ENCODE measurements around the gene FAM200A. TPM values are rescaled to one million over a fixed set of nuclear protein-coding genes. Genes with fewer than 3 reads are reported as not detected.
"Not testable (repeated sequence)": the region's sequence is repeated elsewhere in the genome, so short reads cannot be mapped to it uniquely, and the experiment has no call there.

Gene FAM200A
- total RNA-seq, 1 donor from 2014 or later = 4.8 TPM

DNA sequence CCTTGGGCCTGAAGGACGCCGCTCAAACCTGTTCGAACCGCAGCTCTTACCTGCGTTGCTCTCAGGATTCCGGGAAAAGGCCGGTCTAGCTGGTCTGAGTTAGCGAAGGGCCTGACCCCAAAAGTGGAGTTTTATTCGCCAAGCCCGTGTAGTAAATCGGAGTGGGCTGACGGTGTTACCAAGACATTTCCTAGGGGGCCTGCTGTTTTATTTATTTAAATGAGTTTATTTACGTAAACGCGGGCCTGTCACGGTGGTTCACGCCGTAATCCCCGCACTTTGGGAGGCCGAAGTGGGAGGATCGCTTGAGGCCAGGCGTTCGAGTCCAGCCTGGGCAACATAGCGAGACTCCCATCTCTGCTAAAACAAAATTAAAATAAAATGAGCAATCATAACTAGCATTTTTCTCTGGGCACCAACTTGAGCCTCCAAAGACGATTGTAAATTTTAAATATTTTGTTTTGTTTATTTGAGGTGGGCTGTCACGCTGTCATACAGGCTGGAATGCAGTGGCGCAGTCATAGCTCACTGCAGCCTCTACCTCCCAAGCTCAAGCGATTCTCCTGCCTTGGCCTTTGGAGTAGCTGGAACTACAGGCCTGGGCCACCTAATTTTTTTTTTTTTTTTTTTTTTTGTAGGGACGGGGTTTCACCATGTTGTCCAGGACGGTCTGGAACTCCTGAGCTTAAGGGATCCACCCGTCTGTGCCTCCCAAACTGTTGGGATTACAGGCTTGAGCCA lies 7.4 kb upstream of the FAM200A start:
- DNase-seq (ENCODE audit: low read depth, low spot score) = no peak

DNA sequence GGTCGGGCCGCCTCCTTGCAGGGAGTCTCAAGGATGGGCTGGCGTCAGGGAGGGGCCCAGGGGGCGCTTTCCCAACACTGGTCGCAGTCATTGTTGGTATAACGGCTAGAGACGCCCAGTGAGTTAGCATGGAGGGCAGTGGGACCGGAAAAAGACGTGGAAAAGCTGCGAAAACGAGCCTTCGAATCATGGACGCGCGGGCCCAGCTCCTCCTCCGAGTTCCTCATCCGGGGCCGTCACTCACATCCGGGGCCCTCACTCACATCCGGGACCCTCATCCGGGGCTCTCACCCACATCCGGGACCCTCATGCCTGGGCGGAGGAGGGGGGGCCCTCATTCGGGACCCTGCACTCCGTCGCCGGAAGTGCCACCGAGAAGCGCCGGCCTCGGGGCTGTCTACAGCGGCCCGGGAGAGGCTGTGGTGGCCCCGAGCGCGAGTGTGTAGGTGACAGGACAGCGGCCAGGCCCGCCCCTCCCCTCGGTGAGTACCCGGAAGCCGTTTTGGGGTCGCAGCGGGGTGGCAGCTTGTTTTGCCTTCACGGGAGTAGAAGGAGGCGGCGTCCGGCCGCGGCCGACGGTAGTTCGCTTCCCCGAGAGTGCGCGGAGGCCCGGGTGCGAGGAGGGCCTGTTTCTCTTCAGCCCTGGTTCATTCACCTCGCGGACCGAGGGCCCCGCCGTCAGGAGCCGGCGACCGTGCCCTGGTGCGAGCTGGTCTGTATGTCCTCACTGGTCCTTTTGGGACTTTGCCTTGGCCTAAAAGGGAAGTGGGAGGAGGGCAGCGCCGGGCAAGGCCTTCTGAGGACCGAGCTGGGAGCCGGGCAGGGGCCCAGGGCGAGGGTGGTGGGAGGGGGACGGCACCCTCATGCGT lies 6.6 kb upstream of the FAM200A start, which contains the start of gene ZNF655:
Gene ZNF655 (plus strand): TSS at position 337 of the 869 bp plus-strand sequence. CDS start 1,918 bp downstream, outside the sequence.
- DNase-seq (ENCODE audit: low read depth, low spot score) = no peak

DNA sequence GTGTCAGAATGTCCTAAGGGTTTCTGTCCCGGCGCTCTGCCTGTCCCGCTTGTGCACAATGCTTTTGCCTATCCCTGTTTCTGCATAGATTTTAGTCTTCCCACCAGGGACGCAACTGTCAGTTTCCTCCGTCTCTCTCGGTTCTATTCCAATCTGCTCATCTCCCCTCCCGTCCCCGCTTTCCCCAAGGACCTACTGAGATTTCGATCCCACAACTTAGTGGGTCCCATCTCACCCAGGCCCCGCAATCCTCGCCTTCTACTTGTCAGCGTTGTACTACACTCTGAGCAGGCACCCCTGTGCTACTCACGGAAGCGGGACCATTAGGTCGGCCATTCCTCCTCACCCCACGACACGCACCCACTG lies 6.0 kb upstream of the FAM200A start:
- no peak for DNase-seq (ENCODE audit: low read depth, low spot score)

DNA sequence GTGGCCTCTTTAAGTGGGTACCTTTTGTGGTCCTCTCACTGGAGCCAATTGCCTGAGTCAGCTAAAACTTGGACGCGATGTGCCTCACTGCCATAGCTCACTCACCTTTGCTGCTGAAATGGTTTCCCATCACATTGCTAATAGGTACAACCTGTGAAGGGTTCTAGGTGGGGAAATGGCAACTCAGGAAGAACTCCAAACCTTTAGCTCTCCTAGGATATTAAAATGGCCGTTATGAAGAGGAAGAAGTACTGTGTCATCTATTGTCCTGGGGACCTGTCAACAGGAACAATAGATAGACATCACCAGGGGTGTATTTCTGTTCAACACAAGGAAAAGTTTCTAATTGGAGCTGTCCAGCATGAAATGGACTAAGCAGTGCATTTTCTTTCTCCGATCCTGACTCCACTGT lies 5.3 kb upstream of the FAM200A start:
- DNase-seq (ENCODE audit: low read depth, low spot score) = no peak

DNA sequence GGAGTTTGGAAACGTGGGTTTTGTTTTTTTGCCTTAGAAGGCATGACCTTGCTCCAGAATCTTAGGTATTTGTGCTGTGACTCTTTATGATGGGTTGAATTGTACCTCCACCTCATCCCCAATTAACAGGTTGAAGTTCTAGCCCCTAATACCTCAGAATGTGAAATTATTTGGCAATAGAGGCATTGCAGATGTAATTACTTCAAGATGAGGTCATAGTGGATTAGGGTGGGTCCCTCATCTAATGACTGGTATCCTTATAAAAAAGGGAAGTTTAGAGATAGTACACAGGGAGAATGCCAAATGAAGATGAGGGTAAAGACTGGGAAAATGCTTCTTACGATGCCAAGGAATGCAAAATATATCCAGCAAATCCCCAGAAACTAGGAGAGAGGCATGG lies 3.0 kb upstream of the FAM200A start:
- no peak for DNase-seq (ENCODE audit: low read depth, low spot score)

DNA sequence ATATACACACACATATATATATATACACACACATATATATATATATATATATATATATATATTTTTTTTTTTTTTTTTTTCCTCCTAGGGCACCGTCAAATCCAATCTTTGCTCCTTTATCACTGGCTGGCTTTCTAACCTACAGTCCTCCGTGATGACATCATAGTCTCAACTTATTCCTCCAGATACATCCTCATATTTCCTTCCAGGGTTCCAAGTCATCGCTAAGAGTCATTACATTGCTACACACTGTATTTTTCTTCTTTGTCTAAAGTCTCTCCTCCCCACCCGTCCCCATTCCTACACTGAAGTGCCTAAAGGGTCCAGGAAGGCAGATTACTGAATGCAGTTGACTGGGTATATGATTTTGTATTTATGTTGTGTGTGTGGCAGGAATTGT lies 1.1 kb upstream of the FAM200A start:
- no peak for DNase-seq (ENCODE audit: low read depth, low spot score)

DNA sequence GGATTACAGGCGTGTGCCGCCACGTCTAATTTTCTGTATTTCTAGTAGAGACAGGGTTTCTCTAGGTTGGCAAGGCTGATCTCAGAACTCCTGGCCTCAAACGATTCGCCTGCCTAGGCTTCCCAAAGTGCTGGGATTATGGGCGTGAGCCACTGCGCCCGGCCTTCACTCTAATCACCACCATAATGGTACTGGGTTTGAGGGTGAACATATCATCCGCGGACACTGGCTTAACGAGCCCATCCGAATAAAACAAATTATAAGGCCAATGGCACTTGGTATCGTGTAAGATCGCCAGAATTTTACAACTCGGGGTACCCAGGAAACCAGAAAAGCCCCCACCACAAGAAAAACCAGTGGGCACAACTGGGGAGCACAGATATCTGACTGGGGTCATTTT lies 580 bp downstream of the FAM200A start:
- no peak for DNase-seq (ENCODE audit: low read depth, low spot score)

DNA sequence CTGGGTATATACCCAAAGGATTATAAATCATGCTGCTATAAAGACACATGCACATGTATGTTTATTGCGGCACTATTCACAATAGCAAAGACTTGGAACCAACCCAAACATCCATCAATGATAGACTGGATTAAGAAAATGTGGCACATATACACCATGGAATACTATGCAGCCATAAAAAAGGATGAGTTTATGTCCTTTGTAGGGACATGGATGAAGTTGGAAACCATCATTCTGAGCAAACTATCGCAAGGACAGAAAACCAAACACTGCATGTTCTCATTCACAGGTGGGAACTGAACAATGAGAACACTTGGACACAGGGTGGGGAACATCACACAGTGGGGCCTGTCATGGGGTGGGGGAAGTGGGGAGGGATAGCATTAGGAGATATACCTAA lies 2.4 kb downstream of the FAM200A start:
- not testable (repeated sequence) for DNase-seq (ENCODE audit: low read depth, low spot score)

DNA sequence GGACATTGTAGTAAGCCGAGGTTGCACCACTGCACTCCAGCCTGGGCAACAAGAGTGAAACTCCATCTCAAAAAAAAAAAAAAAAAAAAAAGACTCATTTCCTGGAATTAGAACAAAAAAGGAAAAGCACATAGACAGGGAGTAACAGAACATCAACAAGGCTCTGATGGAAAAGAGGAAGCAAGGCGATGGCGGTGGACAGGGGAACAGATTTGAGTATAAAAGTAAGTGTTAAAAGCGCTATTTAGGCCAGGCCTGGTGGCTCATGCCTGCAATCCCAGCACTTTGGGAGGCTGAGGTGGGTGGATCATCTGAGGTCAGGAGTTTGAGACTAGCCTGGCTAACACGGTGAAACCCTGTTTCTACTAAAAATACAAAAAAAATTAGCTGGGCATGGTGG lies 6.6 kb downstream of the FAM200A start:
- DNase-seq (ENCODE audit: low read depth, low spot score) = not testable (repeated sequence)

DNA sequence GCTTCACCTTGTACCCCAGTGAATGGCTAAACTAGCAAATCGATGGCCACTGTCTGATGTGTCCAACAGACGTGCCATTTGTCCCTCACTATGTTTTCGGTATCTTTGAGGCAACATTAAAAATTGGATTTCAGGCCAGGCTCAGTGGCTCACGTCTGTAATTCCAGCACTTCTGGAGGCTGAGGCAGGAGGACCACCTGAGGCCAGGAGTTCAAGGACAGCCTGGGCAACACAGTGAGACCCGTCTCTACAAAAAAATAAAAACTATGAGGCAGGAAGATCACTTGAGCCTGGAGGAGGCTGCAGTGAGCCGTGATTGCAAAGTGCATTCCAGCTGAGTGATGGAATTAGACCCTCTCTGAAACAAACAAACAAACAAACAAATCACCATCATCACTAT lies 8.0 kb downstream of the FAM200A start:
- DNase-seq (ENCODE audit: low read depth, low spot score) = no peak

DNA sequence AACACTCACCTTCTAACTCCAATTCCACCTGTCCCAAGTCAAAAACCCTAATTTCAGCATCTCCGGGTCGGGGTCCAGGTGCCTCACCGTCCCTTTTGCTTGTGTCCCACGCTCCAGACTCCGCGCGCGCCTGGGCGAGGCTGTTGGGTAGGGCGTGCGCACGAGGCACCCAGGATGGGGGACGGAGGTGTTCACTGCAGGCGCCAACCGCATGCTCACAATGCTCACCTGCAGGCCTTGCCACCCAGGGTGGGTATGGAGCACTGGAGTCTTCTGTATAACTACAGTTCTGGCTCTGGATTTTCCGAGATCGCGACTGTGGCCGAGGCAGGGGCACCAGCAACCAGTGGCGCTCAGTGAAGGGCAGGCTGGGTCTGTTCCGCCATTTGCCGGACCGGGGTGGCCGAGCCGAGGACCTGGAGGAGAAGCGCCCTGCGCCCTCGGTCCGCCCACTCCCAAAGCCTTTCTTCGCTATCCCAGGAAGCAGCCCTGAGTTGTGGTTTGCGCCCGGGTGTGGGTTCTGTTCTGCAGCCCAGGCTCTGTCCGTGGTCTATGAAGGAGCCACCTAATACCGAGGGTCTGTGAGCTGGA lies 8.7 kb downstream of the FAM200A start:
- DNase-seq (ENCODE audit: low read depth, low spot score) = no peak

DNA sequence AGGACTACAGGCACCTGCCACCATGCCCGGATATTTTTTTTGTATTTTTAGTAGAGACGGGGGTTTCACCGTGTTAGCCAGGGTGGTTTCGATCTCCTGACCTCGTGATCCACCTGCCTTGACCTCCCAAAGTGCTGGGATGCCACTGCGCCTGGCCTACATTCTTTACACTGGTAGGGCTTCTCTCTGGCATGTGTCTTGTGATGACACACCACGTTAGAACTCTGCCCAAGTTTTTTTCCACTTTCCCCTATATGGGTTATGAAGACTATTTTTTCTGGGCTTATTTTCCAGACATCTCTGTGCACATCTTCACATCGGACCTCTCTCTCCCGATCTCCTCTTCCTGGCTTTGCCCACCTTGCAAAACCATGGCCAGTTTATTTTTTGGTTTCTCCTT lies 10.7 kb downstream of the FAM200A start:
- no peak for DNase-seq (ENCODE audit: low read depth, low spot score)

DNA sequence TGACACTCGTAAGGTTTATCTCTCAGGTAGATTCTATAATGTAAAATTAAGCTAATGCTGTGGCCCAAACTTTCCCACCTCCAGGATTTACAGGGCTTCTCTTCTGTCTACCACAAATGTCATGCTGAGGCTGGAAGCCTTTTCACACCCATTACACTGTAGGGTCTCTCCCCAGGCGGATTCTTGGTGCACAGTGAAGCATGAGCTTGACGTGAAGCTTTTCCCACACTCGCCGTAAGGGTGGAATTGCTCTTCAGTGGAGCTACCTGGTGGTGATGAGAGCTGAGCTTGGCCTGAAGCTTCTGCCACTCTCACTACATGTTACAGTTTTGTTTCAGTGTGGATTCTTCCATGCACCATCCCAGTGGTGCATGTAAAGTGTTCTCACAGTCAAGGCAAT lies 11.4 kb downstream of the FAM200A start:
- no peak for DNase-seq (ENCODE audit: low read depth, low spot score)

DNA sequence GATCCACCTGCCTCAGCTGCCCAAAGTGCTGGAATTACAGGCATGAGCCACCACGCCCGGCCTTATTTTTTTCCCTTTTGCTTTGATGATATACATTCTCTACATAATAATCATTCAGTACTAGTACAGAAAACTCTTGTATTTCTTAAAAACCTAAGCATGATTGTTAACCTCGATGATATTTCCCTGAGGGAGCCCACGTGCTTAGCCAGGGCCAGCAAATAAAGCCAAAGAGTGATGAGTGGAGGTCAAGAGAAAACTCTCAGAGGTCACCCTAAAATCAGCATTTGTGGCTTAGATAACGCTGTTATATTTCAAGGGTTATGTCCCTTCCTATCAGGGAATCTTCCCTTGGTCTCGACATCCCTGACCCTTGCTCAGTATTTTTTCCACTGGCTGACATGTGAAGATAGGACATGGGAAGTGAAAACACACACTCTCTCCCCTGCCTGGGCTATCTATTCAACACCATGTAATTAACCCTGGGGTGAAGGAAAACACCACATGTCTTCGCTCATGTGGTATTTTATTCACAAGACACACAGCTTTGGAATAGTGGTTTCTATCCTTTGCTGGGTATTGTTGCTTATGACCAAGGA lies 12.6 kb downstream of the FAM200A start:
- DNase-seq (ENCODE audit: low read depth, low spot score) = no peak

DNA sequence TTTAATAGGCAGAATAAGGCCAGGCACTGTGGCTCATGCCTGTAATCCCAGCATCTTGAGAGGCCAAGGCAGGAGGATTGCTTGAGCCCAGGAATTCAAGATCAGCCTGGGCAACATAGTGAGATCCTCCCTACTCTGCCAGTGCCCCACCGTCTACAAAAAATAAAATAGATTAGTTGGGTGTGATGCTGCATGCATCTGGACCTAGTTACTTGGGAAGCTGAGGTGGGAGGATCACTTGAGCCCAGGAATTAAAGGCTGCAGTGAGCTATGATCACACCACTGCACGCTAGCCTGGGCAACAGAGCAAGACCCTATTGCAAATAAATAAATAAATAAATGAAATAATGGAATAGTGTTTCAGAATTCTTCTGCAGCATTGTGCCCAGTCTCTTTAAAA lies 16.2 kb downstream of the FAM200A start:
- DNase-seq (ENCODE audit: low read depth, low spot score) = no peak

DNA sequence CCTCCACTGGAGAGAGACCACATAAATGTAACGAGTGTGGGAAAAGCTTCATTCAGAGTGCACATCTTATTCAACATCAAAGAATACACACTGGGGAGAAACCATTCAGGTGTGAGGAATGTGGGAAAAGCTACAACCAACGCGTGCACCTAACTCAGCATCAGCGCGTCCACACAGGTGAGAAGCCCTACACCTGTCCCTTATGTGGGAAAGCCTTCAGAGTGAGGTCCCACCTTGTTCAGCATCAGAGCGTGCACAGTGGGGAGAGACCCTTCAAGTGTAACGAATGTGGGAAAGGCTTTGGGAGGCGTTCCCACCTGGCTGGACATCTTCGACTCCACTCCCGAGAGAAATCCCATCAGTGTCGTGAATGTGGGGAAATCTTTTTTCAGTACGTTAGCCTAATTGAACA lies 20.6 kb downstream of the FAM200A start:
- DNase-seq (ENCODE audit: low read depth, low spot score) = no peak

DNA sequence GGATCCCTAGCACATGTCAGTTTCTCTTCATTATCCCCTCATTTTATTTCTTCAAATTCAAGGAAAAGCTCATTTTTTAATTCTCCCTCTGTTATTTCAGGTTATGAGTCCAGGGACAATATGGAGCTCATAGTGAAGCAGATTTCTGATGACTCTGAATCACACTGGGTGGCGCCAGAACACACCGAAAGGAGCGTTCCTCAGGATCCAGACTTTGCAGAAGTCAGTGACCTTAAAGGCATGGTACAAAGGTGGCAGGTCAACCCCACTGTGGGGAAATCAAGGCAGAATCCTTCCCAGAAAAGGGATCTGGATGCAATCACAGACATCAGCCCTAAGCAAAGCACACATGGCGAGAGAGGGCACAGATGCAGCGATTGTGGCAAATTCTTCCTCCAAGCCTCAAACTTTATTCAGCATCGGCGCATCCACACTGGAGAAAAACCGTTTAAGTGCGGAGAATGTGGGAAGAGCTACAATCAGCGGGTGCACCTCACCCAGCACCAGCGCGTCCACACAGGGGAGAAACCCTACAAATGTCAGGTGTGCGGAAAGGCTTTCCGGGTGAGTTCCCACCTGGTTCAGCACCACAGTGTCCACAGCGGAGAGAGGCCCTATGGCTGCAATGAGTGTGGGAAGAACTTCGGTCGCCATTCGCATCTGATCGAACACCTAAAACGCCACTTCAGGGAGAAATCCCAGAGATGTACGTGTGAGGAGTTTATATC lies 26.0 kb downstream of the FAM200A start:
- no peak for DNase-seq (ENCODE audit: low read depth, low spot score)

DNA sequence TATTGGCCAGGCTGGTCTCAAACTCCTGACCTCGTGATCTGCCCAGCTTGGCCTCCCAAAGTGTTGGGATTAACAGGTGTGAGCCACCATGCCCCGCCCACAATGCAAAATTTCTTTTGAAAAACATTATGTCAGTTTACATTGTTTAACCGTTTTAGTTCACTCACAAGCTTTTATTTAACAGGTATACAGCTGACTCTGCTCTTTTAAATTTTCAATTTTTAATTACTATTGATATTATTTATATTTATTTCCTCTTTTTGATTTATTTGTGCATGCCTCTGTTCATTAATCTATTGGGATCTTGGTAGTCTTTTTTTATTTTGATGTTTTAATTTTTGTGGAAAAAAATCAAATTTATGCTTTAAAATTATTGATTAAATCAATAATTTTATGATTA lies 30.5 kb downstream of the FAM200A start:
- DNase-seq (ENCODE audit: low read depth, low spot score) = no peak

DNA sequence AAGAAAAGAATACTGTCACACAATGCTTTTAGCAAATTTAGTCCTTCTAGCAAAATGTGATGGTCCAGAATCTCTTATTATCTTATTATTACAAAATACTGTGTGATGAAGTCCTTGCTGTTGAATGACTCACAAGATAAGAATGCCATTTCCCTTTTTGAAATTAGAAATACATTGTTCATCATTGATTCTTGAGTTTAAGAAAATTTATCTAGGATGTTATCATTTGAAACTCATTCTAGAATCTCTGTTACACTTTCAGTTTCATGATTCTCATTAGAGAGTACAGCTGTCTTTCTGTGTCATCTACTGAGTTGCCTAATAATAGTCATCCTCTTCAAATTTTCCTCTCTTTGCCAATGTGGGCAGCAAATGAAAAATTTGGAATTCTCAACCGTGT lies 37.9 kb downstream of the FAM200A start:
- DNase-seq (ENCODE audit: low read depth, low spot score) = no peak

DNA sequence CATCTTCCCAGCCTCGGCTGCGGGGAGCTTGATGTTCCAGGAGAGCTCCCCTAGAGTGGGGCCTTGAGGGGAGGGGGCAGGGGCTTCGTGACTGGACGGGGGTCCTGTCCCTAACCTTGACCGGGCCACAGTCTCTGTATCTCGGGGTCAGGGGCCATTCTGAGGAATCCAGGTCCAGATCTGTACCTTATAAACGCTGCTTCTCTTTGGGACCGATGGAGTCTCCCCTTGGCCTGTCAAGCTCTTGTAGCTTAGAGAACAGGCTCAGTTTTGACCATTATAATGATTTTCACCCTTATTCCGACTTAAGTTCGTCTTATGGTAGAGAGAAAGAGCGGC lies 46.6 kb downstream of the FAM200A start:
- DNase-seq (ENCODE audit: low read depth, low spot score) = no peak

DNA sequence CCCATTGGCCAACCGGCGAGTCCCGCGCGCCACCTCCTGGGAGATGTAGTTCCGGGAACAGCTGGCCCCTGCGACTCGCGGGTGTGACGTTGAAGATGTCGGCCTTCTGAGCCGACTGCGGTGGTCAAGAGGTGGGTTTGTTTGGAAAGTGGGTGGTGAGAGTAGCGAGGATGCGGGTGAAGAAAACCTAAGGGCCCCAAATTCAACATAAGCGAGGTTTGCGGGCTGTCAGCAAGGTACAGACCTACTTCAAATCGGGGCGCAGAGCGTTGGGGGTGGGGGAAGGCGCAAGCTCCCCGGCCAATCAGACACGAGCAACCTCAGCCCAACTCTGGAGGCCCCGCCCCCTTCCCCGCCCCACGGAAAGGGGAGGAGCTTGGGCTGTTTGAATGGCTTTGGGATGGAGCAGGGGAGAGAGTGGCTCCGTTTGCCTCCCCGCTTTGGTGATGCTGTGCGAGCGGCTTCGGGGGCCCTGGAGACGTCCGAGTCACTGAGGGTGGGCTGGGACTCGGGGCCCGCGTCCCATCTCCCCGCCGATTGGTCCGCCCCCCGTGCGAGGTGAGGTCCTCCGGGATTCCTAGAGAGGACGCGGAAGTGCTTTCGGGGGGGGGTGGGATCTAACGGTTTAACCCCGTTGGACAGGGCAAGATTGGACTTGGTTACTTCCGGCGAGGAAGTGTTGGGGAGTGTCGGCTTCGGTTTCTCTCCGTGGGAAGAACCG lies 47.2 kb downstream of the FAM200A start, which contains the start of gene ZKSCAN5:
Gene ZKSCAN5 (plus strand): TSS at position 60 of the 721 bp plus-strand sequence. CDS start 1,383 bp downstream, outside the sequence.
- DNase-seq (ENCODE audit: low read depth, low spot score) = peak; percentile 90

Data from pulmonary artery endothelial cell (primary cell).